Breast epithelium (tissue), 3 donors: Measurements from ENCODE around the gene TSPAN10.

Source experiments
- CTCF ChIP-seq, 3 donors: fragments of 450-650 bp; IDR thresholded peaks; one replicate each; pipeline ENCODE4 v1.5.1; 2016 to 2017; ENCODE audit warnings: antibody characterized with exemption in 3 of 3, mild to moderate bottlenecking in 3 of 3, moderate library complexity in 3 of 3
- POLR2AphosphoS5 ChIP-seq, 3 donors: sonication (generic); formaldehyde crosslinking; IDR thresholded peaks; one replicate each; pipeline ENCODE4 v1.6.1; 2017; ENCODE audit warnings: antibody characterized with exemption in 3 of 3

GRCh38 chr17:81590121-81590520 is 46.9 kb upstream of the TSPAN10 start:
- no peak for TF ChIP-seq CTCF (IDR thresholded peaks at IDR 0.05)
- no peak for TF ChIP-seq POLR2AphosphoS5 (IDR thresholded peaks at IDR 0.05)
